ENCODE results near the gene C1QTNF9. TPM values are rescaled to one million over a fixed set of nuclear protein-coding genes. Genes with fewer than 3 reads are reported as not detected.

The C1QTNF9 gene
- total RNA-seq, 1 experiment from 2014 or later: not detected

DNA sequence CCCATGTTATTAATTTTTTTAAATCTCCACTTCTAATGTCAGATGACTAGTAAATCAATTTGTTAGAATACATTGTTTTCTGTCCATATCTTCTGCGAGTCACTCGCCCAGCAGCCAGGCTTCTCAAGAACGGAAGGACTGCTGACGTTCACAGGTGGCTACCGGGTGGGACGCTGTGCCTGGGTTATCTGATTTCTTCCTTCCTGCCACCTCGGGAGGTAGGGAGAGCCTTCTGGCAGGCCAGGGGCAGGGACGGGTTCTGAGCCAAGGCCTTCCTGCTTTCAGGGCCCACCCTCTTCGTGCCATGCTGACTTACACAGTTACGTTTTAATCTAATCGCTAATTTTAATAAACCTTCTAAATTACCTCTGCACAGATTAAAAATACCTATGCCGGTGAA lies 7.9 kb upstream of the C1QTNF9 start:
- H3K4me1 Mint-ChIP-seq (ENCODE audit: insufficient read depth, unreplicated experiment): no peaks in the 10 kb centered on the region
- CTCF ChIA-PET: interaction anchor here (0.6 kb wide), 1 partner anchor 15 kb away, joined by 3 read pairs; no protein-coding TSS in a partner anchor
- POLR2A ChIA-PET: no interaction called here
- no peaks in the 10 kb centered on the region for H3K27me3 Mint-ChIP-seq (ENCODE audit: insufficient read depth, unreplicated experiment)
- H3K36me3 Mint-ChIP-seq (ENCODE audit: insufficient read depth, unreplicated experiment): peaks cover 5% of the 10 kb centered on the region
- no TSS peak for BruUV-seq (replicated peaks)
- H3K9me3 Mint-ChIP-seq (ENCODE audit: unreplicated experiment): no peaks in the 10 kb centered on the region
- DNase-seq (ENCODE audit: unreplicated experiment): no peak
- TF ChIP-seq CTCF (IDR thresholded peaks at IDR 0.05; ENCODE audit: unreplicated experiment): no peak
- no peak overlapping the region for H3K4me3 Mint-ChIP-seq (ENCODE audit: unreplicated experiment)
- no peak overlapping the region for H3K27ac Mint-ChIP-seq (ENCODE audit: low read depth, unreplicated experiment)
- intact Hi-C loops (cut with micrococcal nuclease): no loop called here

DNA sequence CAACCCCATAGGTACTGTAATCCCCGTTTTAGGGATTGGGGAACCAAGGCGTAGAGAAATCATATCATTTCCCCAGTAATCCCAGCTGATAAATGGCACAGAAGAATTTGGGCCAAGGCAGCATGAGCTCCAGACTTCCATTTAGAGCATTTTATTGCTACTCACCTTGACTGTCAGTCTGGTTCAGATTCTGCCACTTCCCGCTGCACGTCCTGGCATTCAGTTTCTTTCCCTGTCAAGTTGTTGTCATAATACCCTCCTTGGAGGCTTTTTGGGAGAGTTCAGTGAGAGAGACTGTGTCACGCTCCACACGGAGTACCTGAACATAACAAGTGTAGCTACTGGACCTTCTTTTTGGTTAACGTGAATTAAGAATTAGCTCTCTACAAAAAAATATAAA lies 7.5 kb upstream of the C1QTNF9 start:
- no peak for DNase-seq (ENCODE audit: unreplicated experiment)
- no peaks in the 10 kb centered on the region for H3K9me3 Mint-ChIP-seq (ENCODE audit: unreplicated experiment)
- POLR2A ChIA-PET: no interaction called here
- no peak overlapping the region for H3K4me3 Mint-ChIP-seq (ENCODE audit: unreplicated experiment)
- no peak for TF ChIP-seq CTCF (IDR thresholded peaks at IDR 0.05; ENCODE audit: unreplicated experiment)
- no peak overlapping the region for H3K27ac Mint-ChIP-seq (ENCODE audit: low read depth, unreplicated experiment)
- BruUV-seq (replicated peaks): no TSS peak
- CTCF ChIA-PET: interaction anchor here (0.6 kb wide), 1 partner anchor 16 kb away, joined by 3 read pairs; no protein-coding TSS in a partner anchor
- intact Hi-C loops (cut with micrococcal nuclease): no loop called here
- no peaks in the 10 kb centered on the region for H3K4me1 Mint-ChIP-seq (ENCODE audit: insufficient read depth, unreplicated experiment)
- H3K27me3 Mint-ChIP-seq (ENCODE audit: insufficient read depth, unreplicated experiment): no peaks in the 10 kb centered on the region
- peaks cover 5% of the 10 kb centered on the region for H3K36me3 Mint-ChIP-seq (ENCODE audit: insufficient read depth, unreplicated experiment)

DNA sequence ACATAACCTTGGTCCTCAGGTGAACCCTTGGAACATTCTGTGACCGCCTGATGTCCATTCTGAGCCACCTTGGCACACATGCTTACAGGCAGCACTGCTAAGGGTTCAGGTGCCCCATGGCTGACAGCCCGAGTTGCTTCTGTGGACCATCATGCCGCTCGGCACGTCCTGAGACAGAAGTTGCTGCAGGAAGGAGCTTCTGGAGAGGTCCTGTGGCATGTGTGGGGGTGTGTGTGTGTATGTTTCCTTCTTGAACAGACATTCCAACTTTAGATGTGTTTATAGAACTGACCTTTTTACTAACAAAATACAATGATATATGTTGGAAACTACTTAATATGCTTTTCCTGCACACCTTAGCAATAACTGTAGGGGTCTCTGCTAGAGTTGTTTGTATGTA lies 4.8 kb upstream of the C1QTNF9 start:
- Mint-ChIP-seq H3K27me3 (ENCODE audit: insufficient read depth, unreplicated experiment) (no peaks in the 10 kb centered on the region), H3K4me1 (ENCODE audit: insufficient read depth, unreplicated experiment) (no peaks in the 10 kb centered on the region), H3K9me3 (ENCODE audit: unreplicated experiment) (no peaks in the 10 kb centered on the region), H3K4me3 (ENCODE audit: unreplicated experiment) (no peak overlapping the region), H3K27ac (ENCODE audit: low read depth, unreplicated experiment) (no peak overlapping the region), H3K36me3 (ENCODE audit: insufficient read depth, unreplicated experiment) (peaks cover 5% of the 10 kb centered on the region)
- DNase-seq (ENCODE audit: unreplicated experiment): no peak
- ChIA-PET POLR2A (no interaction called here), CTCF (no interaction called here)
- BruUV-seq (replicated peaks): no TSS peak
- TF ChIP-seq CTCF (IDR thresholded peaks at IDR 0.05; ENCODE audit: unreplicated experiment): no peak
- intact Hi-C loops (cut with micrococcal nuclease): no loop called here

DNA sequence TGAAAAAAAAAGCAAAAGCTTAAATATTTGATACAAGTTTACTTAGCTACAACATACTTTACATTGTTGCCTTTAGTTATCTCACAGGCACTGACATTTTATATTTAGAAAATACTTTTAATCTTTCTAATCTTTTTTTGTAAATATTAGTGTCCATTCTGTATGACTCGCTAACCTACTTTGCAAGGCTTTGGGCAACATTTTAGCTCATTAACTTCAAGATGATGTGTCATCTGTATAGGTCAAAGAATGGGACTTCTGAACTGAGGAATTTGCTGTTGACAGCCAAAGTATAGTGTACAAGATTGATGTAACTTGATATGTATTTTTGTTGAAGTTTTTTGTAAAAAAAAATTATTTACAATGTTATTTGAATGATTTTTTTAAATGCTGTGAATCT lies 2.7 kb upstream of the C1QTNF9 start:
- Mint-ChIP-seq H3K27ac (ENCODE audit: low read depth, unreplicated experiment) (no peak overlapping the region), H3K9me3 (ENCODE audit: unreplicated experiment) (no peaks in the 10 kb centered on the region), H3K4me3 (ENCODE audit: unreplicated experiment) (no peak overlapping the region), H3K27me3 (ENCODE audit: insufficient read depth, unreplicated experiment) (no peaks in the 10 kb centered on the region), H3K36me3 (ENCODE audit: insufficient read depth, unreplicated experiment) (peaks cover under 1% of the 10 kb centered on the region), H3K4me1 (ENCODE audit: insufficient read depth, unreplicated experiment) (no peaks in the 10 kb centered on the region)
- ChIA-PET POLR2A (no interaction called here), CTCF (interaction anchor here (1.0 to 1.2 kb wide), 2 partner anchors 9 to 15 kb away, joined by 5 to 6 read pairs; no protein-coding TSS in a partner anchor)
- BruUV-seq (replicated peaks): no TSS peak
- no peak for DNase-seq (ENCODE audit: unreplicated experiment)
- intact Hi-C loops (cut with micrococcal nuclease): no loop called here
- no peak for TF ChIP-seq CTCF (IDR thresholded peaks at IDR 0.05; ENCODE audit: unreplicated experiment)

All from MCF 10A (cell line).